Right lung (tissue), 10 donors: ENCODE data around the gene UGT3A1. TPM values are rescaled to one million over a fixed set of nuclear protein-coding genes. Genes with fewer than 3 reads are reported as not detected.
A peak's percentile ranks its signal among the peaks of the same experiment; 100 is the strongest.
"Not testable (repeated sequence)": the region's sequence is repeated elsewhere in the genome, so short reads cannot be mapped to it uniquely, and the experiment has no call there.

Experiments
- DNase-seq, 2 donors: peaks; one replicate each; pipeline ENCODE4 v3.0.0-alpha.2; 2013
- long read RNA-seq, 8 donors: transcript quantifications; one replicate each; lab custom pipeline, GENCODE V29; 2026
- polyA plus RNA-seq, 5 donors: library from polyadenylated mRNA; unstranded; fragments of 120-200 nt; gene quantifications; one replicate each; pipeline versions ENCODE4 v1.2.1 to v1.2.3, GENCODE V29; 2013; ENCODE audit warnings: inconsistent platforms in 1 of 5, low replicate concordance in 1 of 5; ENCODE audit not compliant: insufficient read length in 5 of 5, insufficient read depth in 1 of 5

The UGT3A1 gene
- 1 to 10 TPM in 1 of 5 donors, under 1 TPM in 1, not detected in 3; 0.16 to 1.0 TPM for polyA plus RNA-seq
- long read RNA-seq, donor 1: 0 reads
- long read RNA-seq, donor 2: 0 reads
- long read RNA-seq, donor 3: 0 reads
- long read RNA-seq, donor 4, full-length matches to known transcripts: 1 of 1 reads
- long read RNA-seq, donor 4, partial matches to known transcripts: 0 of 1 reads
- long read RNA-seq, donor 4, other reads (novel, unspliced or antisense): 0 of 1 reads
- long read RNA-seq, donor 5: 0 reads
- long read RNA-seq, donor 6: 0 reads
- long read RNA-seq, donor 7: 0 reads
- long read RNA-seq, donor 8: 0 reads

GRCh38 chr5:35990941-35991611 lies at the start of gene UGT3A1:
Gene UGT3A1, minus strand, starts transcription at chr5:35991390. Its CDS starts 150 bp downstream, at chr5:35991240.
- no peak for DNase-seq

GRCh38 chr5:36035696-36036095 lies 44.5 kb upstream of the UGT3A1 start:
- DNase-seq: no peak

- DNase-seq: not testable (repeated sequence)
Observed at GRCh38 chr5:36034536-36035134, 43.4 kb upstream of the UGT3A1 start.

- DNase-seq: no peak
Observed at GRCh38 chr5:36033486-36033885, 42.3 kb upstream of the UGT3A1 start.

- DNase-seq: no peak
Observed at GRCh38 chr5:36033047-36033446, 41.9 kb upstream of the UGT3A1 start.

- no peak for DNase-seq
Observed at GRCh38 chr5:36031223-36031622, 40.0 kb upstream of the UGT3A1 start.

GRCh38 chr5:36029914-36030313 lies 38.7 kb upstream of the UGT3A1 start:
- DNase-seq: no peak

- no peak for DNase-seq
Observed at GRCh38 chr5:36028816-36029465, 37.8 kb upstream of the UGT3A1 start.

GRCh38 chr5:36027711-36028110 lies 36.5 kb upstream of the UGT3A1 start:
- DNase-seq: no peak

GRCh38 chr5:36026706-36027465 lies 35.7 kb upstream of the UGT3A1 start:
- peak; percentile 29 to 38 for DNase-seq

GRCh38 chr5:36022246-36022645 lies 31.1 kb upstream of the UGT3A1 start:
- DNase-seq: not testable (repeated sequence)

- not testable (repeated sequence) for DNase-seq
Observed at GRCh38 chr5:36019584-36019983, 28.4 kb upstream of the UGT3A1 start.

- DNase-seq: no peak
Observed at GRCh38 chr5:36017622-36018021, 26.4 kb upstream of the UGT3A1 start.

- DNase-seq: no peak
Observed at GRCh38 chr5:36017004-36017403, 25.8 kb upstream of the UGT3A1 start.

- no peak for DNase-seq
Observed at GRCh38 chr5:36013182-36013581, 22.0 kb upstream of the UGT3A1 start.

GRCh38 chr5:36009698-36010097 lies 18.5 kb upstream of the UGT3A1 start:
- DNase-seq: no peak

GRCh38 chr5:36007366-36007765 lies 16.2 kb upstream of the UGT3A1 start:
- no peak for DNase-seq

GRCh38 chr5:36006163-36006562 lies 15.0 kb upstream of the UGT3A1 start:
- no peak for DNase-seq

- no peak for DNase-seq
Observed at GRCh38 chr5:36001032-36001431, 9.8 kb upstream of the UGT3A1 start.

- DNase-seq: no peak
Observed at GRCh38 chr5:35999547-35999946, 8.4 kb upstream of the UGT3A1 start.

- no peak for DNase-seq
Observed at GRCh38 chr5:35996076-35996475, 4.9 kb upstream of the UGT3A1 start.

GRCh38 chr5:35990520-35990919 lies 670 bp downstream of the UGT3A1 start:
- no peak for DNase-seq
